ENCODE data around the gene UBE2C. TPM values are rescaled to one million over a fixed set of nuclear protein-coding genes. Genes with fewer than 3 reads are reported as not detected.

UBE2C gene
- total RNA-seq, 1 donor from 2014 or later: 17.2 TPM

- TF ChIP-seq CTCF (IDR thresholded peaks at IDR 0.05): no peak
- Mint-ChIP-seq H3K4me1 (ENCODE audit: low read depth) (peaks cover 40% of the 10 kb centered on the region), H3K4me3 (ENCODE audit: unreplicated experiment) (no peak overlapping the region), H3K27me3 (ENCODE audit: low read depth) (no peaks in the 10 kb centered on the region), H3K9me3 (ENCODE audit: low read depth) (no peaks in the 10 kb centered on the region), H3K27ac (ENCODE audit: unreplicated experiment) (peak overlapping the region; percentile 79), H3K36me3 (ENCODE audit: low read depth) (no peaks in the 10 kb centered on the region)
- no peak for DNase-seq (ENCODE audit: low spot score)
Measured at GRCh38 chr20:45816951-45817350, 4.5 kb downstream of the UBE2C start.

GRCh38 chr20:45817376-45818194 lies 5.1 kb downstream of the UBE2C start:
- Mint-ChIP-seq H3K27me3 (ENCODE audit: low read depth) (no peaks in the 10 kb centered on the region), H3K27ac (ENCODE audit: unreplicated experiment) (peak overlapping the region; percentile 79), H3K36me3 (ENCODE audit: low read depth) (no peaks in the 10 kb centered on the region), H3K9me3 (ENCODE audit: low read depth) (no peaks in the 10 kb centered on the region), H3K4me3 (ENCODE audit: unreplicated experiment) (no peak overlapping the region), H3K4me1 (ENCODE audit: low read depth) (peaks cover 37% of the 10 kb centered on the region)
- no peak for TF ChIP-seq CTCF (IDR thresholded peaks at IDR 0.05)
- DNase-seq (ENCODE audit: low spot score): no peak

- Mint-ChIP-seq H3K4me1 (ENCODE audit: low read depth) (peaks cover 31% of the 10 kb centered on the region), H3K27ac (ENCODE audit: unreplicated experiment) (peak overlapping the region; percentile 34), H3K4me3 (ENCODE audit: unreplicated experiment) (no peak overlapping the region), H3K36me3 (ENCODE audit: low read depth) (no peaks in the 10 kb centered on the region), H3K27me3 (ENCODE audit: low read depth) (no peaks in the 10 kb centered on the region), H3K9me3 (ENCODE audit: low read depth) (no peaks in the 10 kb centered on the region)
- TF ChIP-seq CTCF (IDR thresholded peaks at IDR 0.05): no peak
- no peak for DNase-seq (ENCODE audit: low spot score)
Measured at GRCh38 chr20:45818239-45818638, 5.8 kb downstream of the UBE2C start.

GRCh38 chr20:45819466-45819865 lies 7.0 kb downstream of the UBE2C start:
- H3K36me3 Mint-ChIP-seq (ENCODE audit: low read depth): no peaks in the 10 kb centered on the region
- no peak overlapping the region for H3K27ac Mint-ChIP-seq (ENCODE audit: unreplicated experiment)
- DNase-seq (ENCODE audit: low spot score): no peak
- peaks cover 4% of the 10 kb centered on the region for H3K27me3 Mint-ChIP-seq (ENCODE audit: low read depth)
- TF ChIP-seq CTCF (IDR thresholded peaks at IDR 0.05): no peak
- no peaks in the 10 kb centered on the region for H3K9me3 Mint-ChIP-seq (ENCODE audit: low read depth)
- no peak overlapping the region for H3K4me3 Mint-ChIP-seq (ENCODE audit: unreplicated experiment)
- peaks cover 33% of the 10 kb centered on the region for H3K4me1 Mint-ChIP-seq (ENCODE audit: low read depth)

- H3K4me1 Mint-ChIP-seq (ENCODE audit: low read depth): peaks cover 37% of the 10 kb centered on the region
- H3K9me3 Mint-ChIP-seq (ENCODE audit: low read depth): no peaks in the 10 kb centered on the region
Measured at GRCh38 chr20:45821947-45822346, 9.5 kb downstream of the UBE2C start.

More at GRCh38 chr20:45821947-45822346, 9.5 kb downstream of the UBE2C start:
- TF ChIP-seq CTCF (IDR thresholded peaks at IDR 0.05): no peak
- no peak overlapping the region for H3K4me3 Mint-ChIP-seq (ENCODE audit: unreplicated experiment)
- no peaks in the 10 kb centered on the region for H3K36me3 Mint-ChIP-seq (ENCODE audit: low read depth)
- no peak for DNase-seq (ENCODE audit: low spot score)
- no peak overlapping the region for H3K27ac Mint-ChIP-seq (ENCODE audit: unreplicated experiment)
- H3K27me3 Mint-ChIP-seq (ENCODE audit: low read depth): peaks cover 4% of the 10 kb centered on the region
